Breast epithelium (tissue), 3 donors: Measurements from ENCODE around the gene ADAMTSL2.

ENCODE experiments used
- POLR2A ChIP-seq: fragments of 450-650 bp; IDR thresholded peaks from one replicate; pipeline ENCODE4 v1.6.1; 2016; ENCODE audit warnings: antibody characterized with exemption, mild to moderate bottlenecking, moderate library complexity
- POLR2AphosphoS5 ChIP-seq, 3 donors: sonication (generic); formaldehyde crosslinking; IDR thresholded peaks; one replicate each; pipeline ENCODE4 v1.6.1; 2017; ENCODE audit warnings: antibody characterized with exemption in 3 of 3
- TF ChIP-seq, protein P1 (sequence below), 3 donors: fragments of 450-650 bp; IDR thresholded peaks; one replicate each; pipeline ENCODE4 v1.5.1; 2016 to 2017; ENCODE audit warnings: antibody characterized with exemption in 3 of 3, mild to moderate bottlenecking in 3 of 3, moderate library complexity in 3 of 3

DNA sequence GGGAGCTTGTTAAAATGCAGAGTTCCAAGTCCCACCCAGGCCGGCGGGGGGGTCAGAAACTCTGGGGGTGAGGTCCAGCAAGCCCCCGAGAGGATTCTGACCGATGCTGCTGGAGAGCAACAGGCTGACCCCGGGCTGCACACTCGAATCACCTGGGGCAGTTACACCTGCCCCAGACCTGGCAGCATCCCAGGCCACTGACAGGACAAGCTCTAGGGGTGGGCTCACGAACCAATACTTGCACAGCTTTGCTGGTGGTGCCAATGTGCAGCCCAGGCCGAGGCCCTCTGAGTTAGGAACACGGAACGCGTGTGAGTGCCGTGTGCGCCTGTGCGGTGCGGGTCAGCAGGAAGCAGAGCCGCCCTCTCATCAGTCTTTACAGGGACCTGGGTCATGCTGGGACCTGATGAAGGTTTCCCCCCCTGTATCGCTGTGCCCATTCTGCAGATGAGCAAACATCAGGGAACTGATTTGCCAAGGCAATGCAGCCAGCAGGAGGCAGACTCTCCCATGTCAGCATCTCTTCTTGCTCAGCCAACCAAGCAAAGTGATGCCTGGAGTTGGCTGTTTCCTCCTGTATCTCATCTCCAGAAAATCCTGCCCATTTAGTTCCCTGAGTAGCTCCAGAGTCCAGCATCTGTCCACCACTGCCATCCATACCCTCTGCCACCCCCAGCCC is 58.4 kb downstream of the ADAMTSL2 start:
- TF ChIP-seq POLR2A, result no peak
- TF ChIP-seq POLR2AphosphoS5 (IDR thresholded peaks at IDR 0.05), result no peak
- TF ChIP-seq, protein P1, sequence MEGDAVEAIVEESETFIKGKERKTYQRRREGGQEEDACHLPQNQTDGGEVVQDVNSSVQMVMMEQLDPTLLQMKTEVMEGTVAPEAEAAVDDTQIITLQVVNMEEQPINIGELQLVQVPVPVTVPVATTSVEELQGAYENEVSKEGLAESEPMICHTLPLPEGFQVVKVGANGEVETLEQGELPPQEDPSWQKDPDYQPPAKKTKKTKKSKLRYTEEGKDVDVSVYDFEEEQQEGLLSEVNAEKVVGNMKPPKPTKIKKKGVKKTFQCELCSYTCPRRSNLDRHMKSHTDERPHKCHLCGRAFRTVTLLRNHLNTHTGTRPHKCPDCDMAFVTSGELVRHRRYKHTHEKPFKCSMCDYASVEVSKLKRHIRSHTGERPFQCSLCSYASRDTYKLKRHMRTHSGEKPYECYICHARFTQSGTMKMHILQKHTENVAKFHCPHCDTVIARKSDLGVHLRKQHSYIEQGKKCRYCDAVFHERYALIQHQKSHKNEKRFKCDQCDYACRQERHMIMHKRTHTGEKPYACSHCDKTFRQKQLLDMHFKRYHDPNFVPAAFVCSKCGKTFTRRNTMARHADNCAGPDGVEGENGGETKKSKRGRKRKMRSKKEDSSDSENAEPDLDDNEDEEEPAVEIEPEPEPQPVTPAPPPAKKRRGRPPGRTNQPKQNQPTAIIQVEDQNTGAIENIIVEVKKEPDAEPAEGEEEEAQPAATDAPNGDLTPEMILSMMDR (IDR thresholded peaks at IDR 0.05), result no peak
